ENCODE data around the gene C20orf202.

- TF ChIP-seq POLR2A (IDR thresholded peaks at IDR 0.05; ENCODE audit: low read length) (no peak), GATA1 (IDR thresholded peaks at IDR 0.05; ENCODE audit: low read depth, low read length) (no peak)
These were observed 21.1 kb downstream of the C20orf202 start for GRCh38 chr20:1224205-1224890.
